Measurements from ENCODE around the gene SEMA4D.

Gene SEMA4D

GRCh38 chr9:89495824-89496560 is 1.9 kb downstream of the SEMA4D start:
- Histone ChIP-seq H3K9me3 (ENCODE audit: insufficient read depth, low read length) (no peaks in the 10 kb centered on the region), H3K27me3 (ENCODE audit: insufficient read depth, insufficient read length) (peaks cover 11% of the 10 kb centered on the region), H3K36me3 (ENCODE audit: insufficient read depth, insufficient read length, low read length) (no peaks in the 10 kb centered on the region), H3K4me3 (ENCODE audit: insufficient read length, low read depth) (no peak overlapping the region), H3K4me1 (ENCODE audit: insufficient read depth, insufficient read length) (peaks cover 27% of the 10 kb centered on the region), H3K9ac (ENCODE audit: insufficient read length, low read depth) (peak overlapping the region; percentile 13)
- DNase-seq (ENCODE audit: low read depth, low spot score), result no peak
- TF ChIP-seq SUZ12 (IDR thresholded peaks at IDR 0.05; ENCODE audit: extremely low read depth, insufficient read depth, insufficient read length) (no peak), YY1 (IDR thresholded peaks at IDR 0.05; ENCODE audit: insufficient read depth, insufficient read length) (no peak), ZNF274 (IDR thresholded peaks at IDR 0.05; ENCODE audit: low read depth, low read length) (no peak)

- Histone ChIP-seq H3K4me3 (ENCODE audit: insufficient read length, low read depth) (no peak overlapping the region), H3K27me3 (ENCODE audit: insufficient read depth, insufficient read length) (peaks cover 11% of the 10 kb centered on the region), H3K9ac (ENCODE audit: insufficient read length, low read depth) (no peak overlapping the region), H3K4me1 (ENCODE audit: insufficient read depth, insufficient read length) (peaks cover 25% of the 10 kb centered on the region), H3K36me3 (ENCODE audit: insufficient read depth, insufficient read length, low read length) (no peaks in the 10 kb centered on the region), H3K9me3 (ENCODE audit: insufficient read depth, low read length) (no peaks in the 10 kb centered on the region)
- DNase-seq (ENCODE audit: low read depth, low spot score), result no peak
- TF ChIP-seq ZNF274 (IDR thresholded peaks at IDR 0.05; ENCODE audit: low read depth, low read length) (no peak), YY1 (IDR thresholded peaks at IDR 0.05; ENCODE audit: insufficient read depth, insufficient read length) (no peak), SUZ12 (IDR thresholded peaks at IDR 0.05; ENCODE audit: extremely low read depth, insufficient read depth, insufficient read length) (no peak)
These were observed 3.7 kb downstream of the SEMA4D start for GRCh38 chr9:89494199-89494598.

- H3K9me3 ChIP-seq (ENCODE audit: insufficient read depth, low read length), result no peaks in the 10 kb centered on the region
- H3K9ac ChIP-seq (ENCODE audit: insufficient read length, low read depth), result no peak overlapping the region
- no peak overlapping the region for H3K4me3 ChIP-seq (ENCODE audit: insufficient read length, low read depth)
- peaks cover 20% of the 10 kb centered on the region for H3K4me1 ChIP-seq (ENCODE audit: insufficient read depth, insufficient read length)
- TF ChIP-seq YY1 (IDR thresholded peaks at IDR 0.05; ENCODE audit: insufficient read depth, insufficient read length), result no peak
- no peak for TF ChIP-seq ZNF274 (IDR thresholded peaks at IDR 0.05; ENCODE audit: low read depth, low read length)
- no peak for TF ChIP-seq SUZ12 (IDR thresholded peaks at IDR 0.05; ENCODE audit: extremely low read depth, insufficient read depth, insufficient read length)
- peaks cover 11% of the 10 kb centered on the region for H3K27me3 ChIP-seq (ENCODE audit: insufficient read depth, insufficient read length)
- H3K36me3 ChIP-seq (ENCODE audit: insufficient read depth, insufficient read length, low read length), result no peaks in the 10 kb centered on the region
- DNase-seq (ENCODE audit: low read depth, low spot score), result no peak
These were observed 4.2 kb downstream of the SEMA4D start for GRCh38 chr9:89493671-89494070.

- Histone ChIP-seq H3K9ac (ENCODE audit: insufficient read length, low read depth) (no peak overlapping the region), H3K4me3 (ENCODE audit: insufficient read length, low read depth) (no peak overlapping the region), H3K4me1 (ENCODE audit: insufficient read depth, insufficient read length) (peaks cover 15% of the 10 kb centered on the region), H3K36me3 (ENCODE audit: insufficient read depth, insufficient read length, low read length) (no peaks in the 10 kb centered on the region), H3K27me3 (ENCODE audit: insufficient read depth, insufficient read length) (peaks cover 11% of the 10 kb centered on the region), H3K9me3 (ENCODE audit: insufficient read depth, low read length) (no peaks in the 10 kb centered on the region)
- DNase-seq (ENCODE audit: low read depth, low spot score), result no peak
- TF ChIP-seq ZNF274 (IDR thresholded peaks at IDR 0.05; ENCODE audit: low read depth, low read length) (no peak), YY1 (IDR thresholded peaks at IDR 0.05; ENCODE audit: insufficient read depth, insufficient read length) (no peak), SUZ12 (IDR thresholded peaks at IDR 0.05; ENCODE audit: extremely low read depth, insufficient read depth, insufficient read length) (no peak)
These were observed 4.7 kb downstream of the SEMA4D start for GRCh38 chr9:89493181-89493580.

GRCh38 chr9:89492586-89492985 is 5.3 kb downstream of the SEMA4D start:
- TF ChIP-seq SUZ12 (IDR thresholded peaks at IDR 0.05; ENCODE audit: extremely low read depth, insufficient read depth, insufficient read length), result no peak
- no peak for TF ChIP-seq ZNF274 (IDR thresholded peaks at IDR 0.05; ENCODE audit: low read depth, low read length)
- TF ChIP-seq YY1 (IDR thresholded peaks at IDR 0.05; ENCODE audit: insufficient read depth, insufficient read length), result no peak
- H3K4me1 ChIP-seq (ENCODE audit: insufficient read depth, insufficient read length), result peaks cover 15% of the 10 kb centered on the region

GRCh38 chr9:89491694-89492093 is 6.2 kb downstream of the SEMA4D start:
- Histone ChIP-seq H3K4me1 (ENCODE audit: insufficient read depth, insufficient read length) (peaks cover 13% of the 10 kb centered on the region), H3K36me3 (ENCODE audit: insufficient read depth, insufficient read length, low read length) (no peaks in the 10 kb centered on the region), H3K9ac (ENCODE audit: insufficient read length, low read depth) (no peak overlapping the region), H3K4me3 (ENCODE audit: insufficient read length, low read depth) (no peak overlapping the region), H3K9me3 (ENCODE audit: insufficient read depth, low read length) (no peaks in the 10 kb centered on the region), H3K27me3 (ENCODE audit: insufficient read depth, insufficient read length) (peaks cover 7% of the 10 kb centered on the region)
- no peak for DNase-seq (ENCODE audit: low read depth, low spot score)
- TF ChIP-seq ZNF274 (IDR thresholded peaks at IDR 0.05; ENCODE audit: low read depth, low read length), result no peak
- no peak for TF ChIP-seq SUZ12 (IDR thresholded peaks at IDR 0.05; ENCODE audit: extremely low read depth, insufficient read depth, insufficient read length)
- no peak for TF ChIP-seq YY1 (IDR thresholded peaks at IDR 0.05; ENCODE audit: insufficient read depth, insufficient read length)

More at GRCh38 chr9:89492586-89492985, 5.3 kb downstream of the SEMA4D start:
- no peaks in the 10 kb centered on the region for H3K36me3 ChIP-seq (ENCODE audit: insufficient read depth, insufficient read length, low read length)
- no peak overlapping the region for H3K9ac ChIP-seq (ENCODE audit: insufficient read length, low read depth)
- DNase-seq (ENCODE audit: low read depth, low spot score), result no peak
- peaks cover 11% of the 10 kb centered on the region for H3K27me3 ChIP-seq (ENCODE audit: insufficient read depth, insufficient read length)
- no peak overlapping the region for H3K4me3 ChIP-seq (ENCODE audit: insufficient read length, low read depth)
- no peaks in the 10 kb centered on the region for H3K9me3 ChIP-seq (ENCODE audit: insufficient read depth, low read length)

- Histone ChIP-seq H3K9me3 (ENCODE audit: insufficient read depth, low read length) (no peaks in the 10 kb centered on the region), H3K36me3 (ENCODE audit: insufficient read depth, insufficient read length, low read length) (no peaks in the 10 kb centered on the region), H3K9ac (ENCODE audit: insufficient read length, low read depth) (no peak overlapping the region), H3K4me3 (ENCODE audit: insufficient read length, low read depth) (no peak overlapping the region), H3K4me1 (ENCODE audit: insufficient read depth, insufficient read length) (peaks cover 4% of the 10 kb centered on the region), H3K27me3 (ENCODE audit: insufficient read depth, insufficient read length) (no peaks in the 10 kb centered on the region)
- no peak for DNase-seq (ENCODE audit: low read depth, low spot score)
- TF ChIP-seq SUZ12 (IDR thresholded peaks at IDR 0.05; ENCODE audit: extremely low read depth, insufficient read depth, insufficient read length), result no peak
- TF ChIP-seq YY1 (IDR thresholded peaks at IDR 0.05; ENCODE audit: insufficient read depth, insufficient read length), result no peak
These were observed 8.1 kb downstream of the SEMA4D start for GRCh38 chr9:89489548-89490530.

All from NT2/D1 (cell line).